ENCODE measurements around the gene ANKRD60. TPM values are rescaled to one million over a fixed set of nuclear protein-coding genes. Genes with fewer than 3 reads are reported as not detected.

ANKRD60 gene
- total RNA-seq, 4 donors from 2014 or later, result not detected

GRCh38 chr20:58264271-58264670 is 35.8 kb upstream of the ANKRD60 start:
- TF ChIP-seq POLR2A (IDR thresholded peaks at IDR 0.05), result no peak
- TF ChIP-seq, protein P1, sequence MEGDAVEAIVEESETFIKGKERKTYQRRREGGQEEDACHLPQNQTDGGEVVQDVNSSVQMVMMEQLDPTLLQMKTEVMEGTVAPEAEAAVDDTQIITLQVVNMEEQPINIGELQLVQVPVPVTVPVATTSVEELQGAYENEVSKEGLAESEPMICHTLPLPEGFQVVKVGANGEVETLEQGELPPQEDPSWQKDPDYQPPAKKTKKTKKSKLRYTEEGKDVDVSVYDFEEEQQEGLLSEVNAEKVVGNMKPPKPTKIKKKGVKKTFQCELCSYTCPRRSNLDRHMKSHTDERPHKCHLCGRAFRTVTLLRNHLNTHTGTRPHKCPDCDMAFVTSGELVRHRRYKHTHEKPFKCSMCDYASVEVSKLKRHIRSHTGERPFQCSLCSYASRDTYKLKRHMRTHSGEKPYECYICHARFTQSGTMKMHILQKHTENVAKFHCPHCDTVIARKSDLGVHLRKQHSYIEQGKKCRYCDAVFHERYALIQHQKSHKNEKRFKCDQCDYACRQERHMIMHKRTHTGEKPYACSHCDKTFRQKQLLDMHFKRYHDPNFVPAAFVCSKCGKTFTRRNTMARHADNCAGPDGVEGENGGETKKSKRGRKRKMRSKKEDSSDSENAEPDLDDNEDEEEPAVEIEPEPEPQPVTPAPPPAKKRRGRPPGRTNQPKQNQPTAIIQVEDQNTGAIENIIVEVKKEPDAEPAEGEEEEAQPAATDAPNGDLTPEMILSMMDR (IDR thresholded peaks at IDR 0.05 in 4 of 5, conservative IDR thresholded peaks at IDR 0.05 in 1 of 5), result no peak
- Histone ChIP-seq H3K36me3 (peaks cover 0 to 20% of the 10 kb centered on the region in 2 donors), H3K4me1 (no peaks in the 10 kb centered on the region), H3K4me3 (no peak overlapping the region), H3K9me3 (no peaks in the 10 kb centered on the region), H3K27me3 (no peaks in the 10 kb centered on the region), H3K27ac (no peak overlapping the region)
- DNase-seq, result no peak
- in situ Hi-C loops (cut with MboI; ENCODE audit: low sequenced_read_pairs in 4 of 4), result no loop called here
- intact Hi-C loops (cut with DNase I; ENCODE audit: low total_unique reads), result no loop called here
- ATAC-seq, result no peak

DNA sequence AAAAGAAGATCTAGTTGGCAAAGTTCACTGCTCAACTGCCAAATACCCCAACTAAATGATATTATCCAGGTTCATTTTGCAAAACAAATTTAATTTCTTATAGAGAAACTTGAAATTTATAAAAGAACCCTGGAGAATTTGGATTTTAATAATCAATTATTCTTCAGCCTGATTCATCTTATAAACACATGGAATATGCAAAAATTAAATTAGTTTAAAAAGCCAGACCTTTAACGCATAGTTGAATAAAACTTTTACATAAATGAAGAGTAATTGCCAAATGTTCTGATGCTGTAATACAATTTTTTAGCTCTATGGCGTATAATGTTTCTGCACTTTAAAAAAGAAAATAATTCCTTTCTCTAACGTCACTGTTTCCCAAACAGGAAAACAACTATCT is 33.2 kb upstream of the ANKRD60 start:
- no peaks in the 10 kb centered on the region for H3K4me1 ChIP-seq
- no peaks in the 10 kb centered on the region for H3K27me3 ChIP-seq
- no peak for ATAC-seq
- intact Hi-C loops (cut with DNase I; ENCODE audit: low total_unique reads) (no loop called here), in situ Hi-C loops (cut with MboI; ENCODE audit: low sequenced_read_pairs in 4 of 4) (no loop called here)
- no peak for TF ChIP-seq POLR2A (IDR thresholded peaks at IDR 0.05)
- TF ChIP-seq, protein P1 (IDR thresholded peaks at IDR 0.05 in 4 of 5, conservative IDR thresholded peaks at IDR 0.05 in 1 of 5), result no peak
- no peak overlapping the region for H3K27ac ChIP-seq
- H3K9me3 ChIP-seq, result no peaks in the 10 kb centered on the region
- no peak for DNase-seq
- peaks cover 0 to 17% of the 10 kb centered on the region in 2 donors for H3K36me3 ChIP-seq
- H3K4me3 ChIP-seq, result no peak overlapping the region

GRCh38 chr20:58260006-58260405 is 31.6 kb upstream of the ANKRD60 start:
- intact Hi-C loops (cut with DNase I; ENCODE audit: low total_unique reads) (no loop called here), in situ Hi-C loops (cut with MboI; ENCODE audit: low sequenced_read_pairs in 4 of 4) (no loop called here)
- Histone ChIP-seq H3K27me3 (no peaks in the 10 kb centered on the region), H3K9me3 (no peaks in the 10 kb centered on the region), H3K36me3 (peaks cover 0 to 11% of the 10 kb centered on the region in 2 donors), H3K4me1 (no peaks in the 10 kb centered on the region), H3K27ac (peak overlapping the region in 1 of 4 donors; percentile 3), H3K4me3 (no peak overlapping the region)
- peak in 1 of 2 donors; percentile 42 for ATAC-seq
- TF ChIP-seq, protein P1 (IDR thresholded peaks at IDR 0.05 in 4 of 5, conservative IDR thresholded peaks at IDR 0.05 in 1 of 5), result no peak
- DNase-seq, result no peak

- no peak overlapping the region for H3K4me3 ChIP-seq
- H3K27me3 ChIP-seq, result no peaks in the 10 kb centered on the region
- TF ChIP-seq, protein P1 (IDR thresholded peaks at IDR 0.05 in 4 of 5, conservative IDR thresholded peaks at IDR 0.05 in 1 of 5), result no peak
- no peak for TF ChIP-seq POLR2A (IDR thresholded peaks at IDR 0.05)
- no peak overlapping the region for H3K27ac ChIP-seq
- no peak for DNase-seq
- H3K36me3 ChIP-seq, result no peaks in the 10 kb centered on the region
- in situ Hi-C loops (cut with MboI; ENCODE audit: low sequenced_read_pairs in 4 of 4), result no loop called here
- no peak for ATAC-seq
- no peaks in the 10 kb centered on the region for H3K4me1 ChIP-seq
- no peaks in the 10 kb centered on the region for H3K9me3 ChIP-seq
- intact Hi-C loops (cut with DNase I; ENCODE audit: low total_unique reads), result loop anchor here (5.0 kb wide), 1 partner anchor 50 kb away; the partner anchor contains the start of gene RAB22A
Measured at GRCh38 chr20:58256842-58257241, 28.4 kb upstream of the ANKRD60 start.

DNA sequence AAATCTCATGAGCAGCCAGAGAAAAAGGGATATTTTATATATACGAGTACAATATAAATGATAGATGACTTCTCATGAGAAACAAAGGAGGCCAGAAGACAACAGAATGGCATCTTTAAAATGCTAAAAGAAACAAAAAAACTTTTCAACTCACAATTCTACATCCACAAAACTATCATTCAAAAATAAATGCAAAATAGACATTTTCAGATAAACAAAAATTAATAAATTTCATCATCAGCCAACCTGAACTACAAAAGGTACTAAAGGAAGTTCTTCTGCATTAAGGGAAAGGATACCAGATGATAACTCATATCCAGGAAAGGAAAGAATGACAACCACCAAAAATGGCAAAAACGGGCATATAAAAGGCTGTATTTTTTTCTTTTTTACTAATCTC is 27.9 kb upstream of the ANKRD60 start:
- Histone ChIP-seq H3K36me3 (no peaks in the 10 kb centered on the region), H3K27ac (no peak overlapping the region), H3K9me3 (no peaks in the 10 kb centered on the region), H3K4me1 (no peaks in the 10 kb centered on the region), H3K4me3 (no peak overlapping the region), H3K27me3 (no peaks in the 10 kb centered on the region)
- TF ChIP-seq POLR2A (IDR thresholded peaks at IDR 0.05), result no peak
- TF ChIP-seq, protein P1 (IDR thresholded peaks at IDR 0.05 in 4 of 5, conservative IDR thresholded peaks at IDR 0.05 in 1 of 5), result no peak
- ATAC-seq (no peak), DNase-seq (no peak)
- in situ Hi-C loops (cut with MboI; ENCODE audit: low sequenced_read_pairs in 4 of 4) (no loop called here), intact Hi-C loops (cut with DNase I; ENCODE audit: low total_unique reads) (loop anchor here (5.0 kb wide), 1 partner anchor 51 kb away; the partner anchor contains the start of gene RAB22A)
